Measurements from ENCODE around the gene NFIB. TPM values are rescaled to one million over a fixed set of nuclear protein-coding genes. Genes with fewer than 3 reads are reported as not detected.

Gene NFIB
- total and polyA plus RNA-seq, 8 donors, result 88.8 to 144 (median 127) TPM

DNA sequence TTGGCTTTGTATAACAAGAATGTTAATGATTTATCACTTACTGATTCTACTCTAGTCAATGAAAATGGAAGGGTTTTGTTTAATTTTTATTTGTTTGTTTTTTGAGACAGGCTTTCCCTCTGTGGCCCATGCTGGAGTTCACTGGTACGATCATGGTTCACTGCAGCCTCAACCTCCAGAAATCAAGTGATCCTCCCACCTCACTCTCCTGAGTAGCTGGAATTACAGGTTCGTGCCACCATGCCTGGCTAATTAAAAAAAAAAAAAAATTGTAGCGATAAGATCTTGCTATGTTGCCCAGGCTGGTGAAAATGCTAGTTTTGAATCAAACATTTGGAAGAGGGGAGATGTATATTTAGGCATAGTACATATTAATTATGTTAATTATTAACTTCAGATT, 209.4 kb downstream of the NFIB start:
- ATAC-seq (no peak), DNase-seq (no peak)
- H3K4me3 ChIP-seq, result no peak overlapping the region
- intact Hi-C loops (cut with DNase I), result loop anchor here in 1 of 2 donors (10.0 kb wide), 1 partner anchor 200 kb away; no protein-coding TSS in a partner anchor
- no peaks in the 10 kb centered on the region for H3K36me3 ChIP-seq
- TF ChIP-seq, protein P1, sequence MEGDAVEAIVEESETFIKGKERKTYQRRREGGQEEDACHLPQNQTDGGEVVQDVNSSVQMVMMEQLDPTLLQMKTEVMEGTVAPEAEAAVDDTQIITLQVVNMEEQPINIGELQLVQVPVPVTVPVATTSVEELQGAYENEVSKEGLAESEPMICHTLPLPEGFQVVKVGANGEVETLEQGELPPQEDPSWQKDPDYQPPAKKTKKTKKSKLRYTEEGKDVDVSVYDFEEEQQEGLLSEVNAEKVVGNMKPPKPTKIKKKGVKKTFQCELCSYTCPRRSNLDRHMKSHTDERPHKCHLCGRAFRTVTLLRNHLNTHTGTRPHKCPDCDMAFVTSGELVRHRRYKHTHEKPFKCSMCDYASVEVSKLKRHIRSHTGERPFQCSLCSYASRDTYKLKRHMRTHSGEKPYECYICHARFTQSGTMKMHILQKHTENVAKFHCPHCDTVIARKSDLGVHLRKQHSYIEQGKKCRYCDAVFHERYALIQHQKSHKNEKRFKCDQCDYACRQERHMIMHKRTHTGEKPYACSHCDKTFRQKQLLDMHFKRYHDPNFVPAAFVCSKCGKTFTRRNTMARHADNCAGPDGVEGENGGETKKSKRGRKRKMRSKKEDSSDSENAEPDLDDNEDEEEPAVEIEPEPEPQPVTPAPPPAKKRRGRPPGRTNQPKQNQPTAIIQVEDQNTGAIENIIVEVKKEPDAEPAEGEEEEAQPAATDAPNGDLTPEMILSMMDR (IDR thresholded peaks at IDR 0.05), result no peak
- H3K4me1 ChIP-seq, result no peaks in the 10 kb centered on the region
- H3K9me3 ChIP-seq, result no peaks in the 10 kb centered on the region
- no peak overlapping the region for H3K27ac ChIP-seq
- no peaks in the 10 kb centered on the region for H3K27me3 ChIP-seq

DNA sequence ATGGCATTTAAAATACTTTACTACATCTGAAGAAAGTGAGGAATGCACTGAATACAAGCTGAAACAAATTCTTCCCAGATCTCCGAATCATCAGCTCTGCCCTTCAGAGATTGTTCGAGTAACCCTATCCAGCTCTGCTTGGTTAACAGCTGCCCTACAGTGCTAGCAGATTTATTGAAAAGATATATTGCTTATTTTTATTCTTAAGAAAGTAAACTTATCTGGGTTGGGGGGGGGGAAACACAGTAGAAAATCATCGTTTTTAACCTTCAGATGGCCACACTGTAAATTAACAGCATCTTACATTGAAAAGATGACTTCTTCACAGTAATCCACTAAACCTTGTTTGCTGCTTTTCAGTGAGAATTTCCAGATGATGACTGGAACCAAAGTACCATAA, 210.8 kb downstream of the NFIB start:
- no peak for ATAC-seq

DNA sequence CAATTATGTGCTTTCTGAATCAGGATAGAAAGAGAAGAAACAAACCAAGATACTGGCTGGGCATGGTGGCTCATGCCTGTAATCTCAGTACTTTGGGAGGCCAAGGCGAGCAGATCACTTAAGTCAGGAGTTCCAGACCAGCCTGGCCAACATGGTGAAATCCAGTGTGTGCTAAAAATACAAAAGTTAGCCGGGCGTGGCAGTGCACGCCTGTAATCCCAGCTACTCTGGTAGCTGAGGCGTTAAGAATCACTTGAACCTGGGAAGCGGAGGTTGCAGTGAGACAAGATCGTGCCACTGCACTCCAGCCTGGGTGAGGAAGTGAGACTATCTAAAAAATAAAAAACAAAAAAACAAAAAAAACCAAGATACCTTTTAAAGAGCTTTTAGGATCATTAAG, 214.2 kb downstream of the NFIB start:
- TF ChIP-seq, protein P1 (IDR thresholded peaks at IDR 0.05), result no peak
- H3K4me3 ChIP-seq, result no peak overlapping the region
- no peaks in the 10 kb centered on the region for H3K27me3 ChIP-seq
- peak overlapping the region in 1 of 2 donors; percentile 28 for H3K27ac ChIP-seq
- ATAC-seq, result no peak
- intact Hi-C loops (cut with DNase I), result loop anchor here in 1 of 2 donors (10.0 kb wide), 1 partner anchor 205 kb away; no protein-coding TSS in a partner anchor
- H3K4me1 ChIP-seq, result peaks cover 5 to 19% of the 10 kb centered on the region in 2 donors
- no peaks in the 10 kb centered on the region for H3K9me3 ChIP-seq
- DNase-seq, result no peak
- H3K36me3 ChIP-seq, result no peaks in the 10 kb centered on the region

More for the DNA sequence above, 210.8 kb downstream of the NFIB start:
- intact Hi-C loops (cut with DNase I), result loop anchor here in 1 of 2 donors (10.0 kb wide), 1 partner anchor 202 kb away; no protein-coding TSS in a partner anchor
- no peak for DNase-seq
- Histone ChIP-seq H3K27ac (no peak overlapping the region), H3K4me1 (peaks cover 0 to 9% of the 10 kb centered on the region in 2 donors), H3K36me3 (no peaks in the 10 kb centered on the region), H3K9me3 (no peaks in the 10 kb centered on the region), H3K4me3 (no peak overlapping the region), H3K27me3 (no peaks in the 10 kb centered on the region)
- TF ChIP-seq, protein P1 (IDR thresholded peaks at IDR 0.05), result no peak

DNA sequence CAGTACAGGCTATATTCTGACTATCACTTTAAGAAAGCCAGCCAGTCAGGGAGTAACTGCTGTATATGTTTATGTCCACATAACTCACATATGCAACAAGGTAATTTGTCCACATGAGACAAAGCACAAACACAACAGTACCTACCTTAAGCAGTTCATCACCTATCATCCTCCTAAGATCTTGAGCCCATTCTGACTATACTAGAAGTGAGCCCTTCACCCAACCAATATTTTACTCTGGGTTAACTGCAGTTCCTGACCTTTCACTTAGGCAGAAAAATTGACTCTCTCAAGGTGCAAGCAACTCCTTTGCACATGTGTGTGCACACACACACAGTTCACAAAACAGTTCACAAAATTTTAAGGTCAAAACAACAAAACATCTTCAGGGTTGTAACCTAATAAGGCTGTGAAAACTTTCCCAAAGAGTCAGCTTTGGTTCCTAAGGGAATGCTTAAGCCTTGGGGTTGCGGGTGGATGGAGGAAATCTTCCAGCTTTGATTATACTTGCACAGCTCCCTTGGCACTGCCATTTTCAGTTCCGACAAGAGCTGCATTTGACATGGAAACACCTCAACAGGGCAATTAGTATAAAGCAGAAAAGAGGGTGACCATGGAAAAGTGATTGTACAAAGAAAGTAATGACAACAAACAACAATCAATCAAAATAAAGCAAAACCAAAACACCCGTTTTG, 215.3 kb downstream of the NFIB start:
- DNase-seq (no peak), ATAC-seq (no peak)
- Histone ChIP-seq H3K4me3 (no peak overlapping the region), H3K4me1 (peaks cover 5 to 19% of the 10 kb centered on the region in 2 donors), H3K9me3 (no peaks in the 10 kb centered on the region), H3K36me3 (no peaks in the 10 kb centered on the region), H3K27me3 (no peaks in the 10 kb centered on the region), H3K27ac (peak overlapping the region; percentile 28 to 67)
- intact Hi-C loops (cut with DNase I), result no loop called here
- TF ChIP-seq, protein P1 (IDR thresholded peaks at IDR 0.05), result no peak

DNA sequence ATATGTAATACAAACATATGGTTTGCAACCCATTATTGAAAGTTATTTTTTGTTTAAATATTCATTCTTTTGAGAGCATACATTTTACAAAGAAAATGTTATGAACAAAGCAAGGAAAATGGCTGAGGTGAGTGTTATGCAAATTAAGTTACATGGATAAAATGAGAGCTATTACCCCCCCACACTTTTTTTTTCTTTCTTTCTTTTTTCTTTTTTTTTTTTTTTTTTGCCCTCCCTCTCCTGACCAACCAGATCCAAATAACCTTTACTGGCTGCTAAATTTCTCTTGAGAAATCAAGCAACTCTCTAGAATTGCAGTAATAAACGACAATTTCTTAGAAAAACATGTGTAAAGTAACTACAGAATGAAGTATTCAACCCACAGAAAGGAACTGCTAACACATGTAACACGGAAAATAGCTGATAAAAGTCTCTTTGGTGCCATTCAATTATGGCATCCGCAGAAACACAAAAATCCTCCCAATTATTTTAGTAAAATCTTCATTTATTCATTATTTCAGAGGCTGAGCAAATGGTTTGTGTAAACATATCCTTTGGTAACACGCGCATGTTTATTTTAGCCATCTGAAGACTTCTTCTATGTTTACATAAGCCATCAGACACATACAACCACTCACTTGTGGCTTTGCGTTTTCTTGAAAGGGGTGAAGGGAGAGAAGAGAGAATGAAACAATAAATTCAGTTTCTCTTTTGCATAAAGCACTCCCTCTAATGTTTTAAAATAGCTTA, 216.1 kb downstream of the NFIB start:
- peaks cover 5 to 19% of the 10 kb centered on the region in 2 donors for H3K4me1 ChIP-seq
- DNase-seq (peak in 2 of 4 donors; percentile 84 to 87), ATAC-seq (peak; percentile 51)
- no peaks in the 10 kb centered on the region for H3K9me3 ChIP-seq
- H3K4me3 ChIP-seq, result no peak overlapping the region
- no peaks in the 10 kb centered on the region for H3K36me3 ChIP-seq
- H3K27me3 ChIP-seq, result no peaks in the 10 kb centered on the region
- TF ChIP-seq, protein P1 (IDR thresholded peaks at IDR 0.05), result no peak
- intact Hi-C loops (cut with DNase I), result no loop called here
- H3K27ac ChIP-seq, result peak overlapping the region; percentile 28 to 67
